IPS-18c (cell line): ENCODE measurements around the gene MNT.

Experiments used
- H3K4me3 ChIP-seq: 2 replicates; pipeline ENCODE4 v1.7.0; 2013; ENCODE audit warnings: low read depth, mild to moderate bottlenecking, low read length, moderate library complexity; ENCODE audit not compliant: insufficient read depth
- H3K9me3 ChIP-seq: one replicate; pipeline ENCODE4 v1.6.1; 2013; ENCODE audit warnings: mild to moderate bottlenecking, low read length, moderate library complexity; ENCODE audit not compliant: control insufficient read depth, insufficient read depth

Gene MNT

DNA sequence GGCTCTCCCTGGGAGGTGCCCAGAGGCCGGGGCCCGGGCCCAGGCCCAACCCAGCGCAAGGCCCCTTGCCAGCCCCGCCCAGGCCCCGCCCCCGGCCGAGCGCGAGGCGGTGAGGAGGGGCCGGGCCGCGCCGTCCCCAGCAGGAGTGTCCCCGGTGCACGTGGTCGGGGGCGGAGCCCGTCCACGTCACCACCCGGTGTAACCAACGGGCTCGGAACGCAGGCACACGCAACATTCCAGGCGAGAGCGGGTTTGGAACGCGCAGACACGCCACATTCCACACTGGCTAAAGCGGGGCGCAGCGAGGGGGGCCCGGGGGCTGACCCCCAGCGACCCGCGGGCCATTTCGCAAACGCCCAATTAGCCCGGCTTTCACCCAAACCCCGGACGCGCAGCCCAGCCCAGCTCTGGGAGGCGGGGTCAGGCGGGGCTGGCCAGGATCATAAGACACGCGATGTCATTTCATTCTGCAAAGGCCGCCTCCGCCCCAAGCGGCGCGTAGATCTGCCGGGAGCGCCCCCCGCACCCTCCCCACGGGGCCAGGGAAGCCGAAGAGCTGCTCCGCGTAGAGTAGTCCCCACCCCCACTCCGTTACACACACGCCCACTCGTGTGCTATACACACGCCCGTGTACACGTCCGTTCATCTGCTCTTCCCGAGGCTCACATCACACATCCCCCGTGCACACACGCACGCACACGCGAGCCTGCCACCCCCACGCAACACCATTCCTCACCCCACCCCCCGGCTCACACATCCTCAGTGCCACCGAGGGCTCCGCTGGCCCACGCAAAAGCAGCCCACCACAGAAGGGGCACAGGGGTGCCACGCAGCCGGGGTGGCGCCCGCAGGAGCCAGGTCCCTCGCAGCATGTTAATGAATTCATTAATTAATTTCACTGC, 1.0 kb downstream of the MNT start:
- Histone ChIP-seq H3K9me3 (no peaks in the 10 kb centered on the region), H3K4me3 (peak overlapping the region; percentile 80)

GRCh38 chr17:2398655-2399571, 1.9 kb downstream of the MNT start:
- H3K4me3 ChIP-seq = peak overlapping the region; percentile 80
- H3K9me3 ChIP-seq = no peaks in the 10 kb centered on the region

- H3K9me3 ChIP-seq = no peaks in the 10 kb centered on the region
- peak overlapping the region; percentile 80 for H3K4me3 ChIP-seq
These were observed 2.7 kb downstream of the MNT start for GRCh38 chr17:2398182-2398581.

GRCh38 chr17:2397247-2398171, 3.4 kb downstream of the MNT start:
- H3K4me3 ChIP-seq = peak overlapping the region; percentile 80
- no peaks in the 10 kb centered on the region for H3K9me3 ChIP-seq

DNA sequence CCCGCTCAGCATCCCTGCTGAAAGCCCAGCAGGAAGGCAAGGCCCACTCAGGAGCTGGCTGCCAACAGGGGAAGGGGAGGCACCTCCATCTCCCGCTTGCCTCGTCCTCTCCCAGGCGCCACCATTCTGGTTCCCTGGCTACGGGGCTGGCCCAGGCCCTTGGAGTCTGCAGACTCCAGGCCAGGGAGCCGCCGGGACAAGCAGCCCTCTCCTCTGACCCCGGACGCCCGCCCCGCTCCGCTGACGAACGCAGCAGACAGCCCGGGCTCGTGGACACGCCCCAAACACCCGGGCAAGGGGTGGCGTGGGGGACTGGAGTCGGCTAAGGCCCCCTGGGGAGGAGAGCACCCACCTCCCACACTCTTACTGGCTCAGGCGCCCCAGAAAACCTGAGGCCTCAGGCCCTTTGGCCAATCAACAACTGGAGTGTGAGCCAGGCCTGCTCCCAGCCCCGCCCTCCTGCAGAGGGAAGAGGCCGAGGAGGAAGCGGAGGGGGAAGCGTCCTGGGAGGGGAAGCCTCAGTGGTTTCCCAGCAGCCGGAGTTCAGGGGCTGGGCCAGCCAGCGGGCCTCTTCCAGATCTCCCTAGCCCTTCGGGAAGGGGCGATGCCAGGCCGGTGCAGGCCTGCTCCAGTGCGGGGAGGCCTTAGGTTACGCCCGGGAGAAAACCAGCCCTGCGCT, 4.2 kb downstream of the MNT start:
- no peaks in the 10 kb centered on the region for H3K9me3 ChIP-seq

DNA sequence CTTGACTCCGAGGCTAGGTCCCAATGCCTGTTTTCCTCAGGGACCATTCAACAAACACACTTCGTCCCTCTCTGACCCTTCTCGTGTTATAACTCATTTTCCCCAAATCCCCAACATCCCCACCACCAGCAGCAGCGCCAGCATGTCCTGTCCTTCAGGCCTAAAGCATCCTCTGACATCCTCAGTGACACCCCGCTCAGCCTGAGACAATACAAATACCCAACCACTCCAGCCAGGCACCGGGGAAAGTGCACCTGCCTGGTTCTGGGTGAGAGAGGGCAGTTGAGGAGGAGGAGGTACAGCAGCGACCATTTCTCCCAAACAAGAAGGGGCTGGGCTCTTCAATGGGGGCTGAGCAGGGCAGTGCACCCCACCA, 4.7 kb downstream of the MNT start:
- peak overlapping the region; percentile 51 for H3K4me3 ChIP-seq
- H3K9me3 ChIP-seq = no peaks in the 10 kb centered on the region

More for the DNA sequence above, 4.2 kb downstream of the MNT start:
- peak overlapping the region; percentile 51 for H3K4me3 ChIP-seq

DNA sequence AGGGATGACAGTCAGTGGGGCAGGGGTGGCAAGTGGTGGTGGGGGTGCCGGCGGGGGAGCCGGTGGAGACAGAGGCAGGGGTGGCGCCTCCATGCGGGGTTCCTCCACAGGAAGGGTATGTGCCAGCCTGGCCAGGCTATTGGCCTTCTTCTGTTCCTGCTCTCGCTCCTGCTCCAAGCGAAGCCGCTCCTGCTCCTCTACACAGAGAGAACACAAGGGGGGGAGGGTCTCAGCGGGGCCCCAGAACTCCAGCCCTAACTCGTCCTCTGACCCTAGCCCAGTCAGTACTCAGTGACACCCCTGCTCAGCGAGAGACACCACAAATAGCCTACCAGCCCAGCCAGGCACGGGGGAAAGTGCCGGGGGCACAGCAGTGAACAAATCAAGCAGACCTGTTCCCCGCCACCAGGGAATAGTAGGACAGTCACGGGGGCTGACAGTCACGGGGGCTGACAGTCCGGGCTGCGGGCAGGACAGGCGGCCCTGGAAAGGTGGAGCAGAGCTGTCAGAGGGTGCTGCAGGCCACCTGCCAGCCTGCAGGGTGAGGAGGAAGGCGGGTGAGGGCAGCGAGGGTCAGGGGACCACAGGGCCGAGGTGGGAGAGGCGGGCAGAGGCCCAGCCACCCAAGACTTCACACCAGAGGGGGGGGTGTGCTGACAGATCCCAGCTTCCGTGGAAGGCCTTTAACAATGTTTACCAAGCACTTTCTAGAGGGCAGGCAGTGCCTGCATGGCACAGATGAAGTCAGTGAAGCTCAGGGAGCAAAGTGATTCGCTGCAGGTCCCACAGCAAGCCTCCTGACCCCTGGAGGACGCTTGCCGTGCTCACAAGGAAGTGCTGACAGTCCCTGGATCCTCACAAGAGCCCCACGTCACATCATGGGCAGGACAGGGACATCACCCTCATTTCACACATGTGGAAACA, 5.3 kb downstream of the MNT start:
- H3K9me3 ChIP-seq = no peaks in the 10 kb centered on the region
- H3K4me3 ChIP-seq = no peak overlapping the region

GRCh38 chr17:2394775-2395201, 6.1 kb downstream of the MNT start:
- Histone ChIP-seq H3K9me3 (no peaks in the 10 kb centered on the region), H3K4me3 (0 out of 2 replicates have a peak overlapping the region, but pooled peaks have one; percentile 34)

DNA sequence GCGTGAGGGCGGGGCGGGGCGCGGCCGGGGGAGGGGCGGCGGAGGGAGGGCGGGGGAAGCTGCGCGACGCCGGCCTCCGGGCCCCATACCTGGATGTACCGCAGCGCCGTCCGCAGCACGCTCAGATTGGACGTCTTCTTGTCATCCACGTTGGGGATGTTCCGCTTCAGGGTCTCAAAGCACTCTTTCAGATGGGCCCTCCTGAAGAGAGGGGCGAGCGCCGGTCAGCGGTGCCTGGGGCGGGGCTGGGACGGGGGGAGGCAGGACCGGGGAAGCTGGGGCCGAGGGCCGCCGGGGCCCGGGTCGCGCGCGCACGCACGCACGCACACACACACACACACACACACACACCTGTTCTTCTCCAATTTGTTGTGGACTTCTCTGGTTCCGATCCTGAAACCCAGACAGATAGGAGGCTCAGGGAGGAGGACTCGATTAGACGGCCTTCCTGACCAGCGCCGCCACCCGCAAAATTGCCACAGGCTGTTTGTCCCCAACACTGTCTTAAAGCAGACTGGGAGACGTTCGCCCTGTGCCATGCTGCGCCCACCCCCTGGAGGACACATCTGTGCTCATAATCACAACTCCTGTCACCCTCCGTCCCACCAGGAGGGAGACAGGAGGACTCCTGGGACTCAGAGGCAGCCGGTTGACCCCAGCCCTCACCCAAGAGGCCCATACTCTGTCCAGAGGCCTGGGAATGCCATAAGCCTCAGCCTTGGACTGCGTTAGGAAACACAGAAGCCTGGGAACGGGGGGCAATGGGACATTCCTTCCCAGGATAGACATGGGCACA, 6.7 kb downstream of the MNT start:
- peak overlapping the region; percentile 34 for H3K4me3 ChIP-seq
- no peaks in the 10 kb centered on the region for H3K9me3 ChIP-seq

DNA sequence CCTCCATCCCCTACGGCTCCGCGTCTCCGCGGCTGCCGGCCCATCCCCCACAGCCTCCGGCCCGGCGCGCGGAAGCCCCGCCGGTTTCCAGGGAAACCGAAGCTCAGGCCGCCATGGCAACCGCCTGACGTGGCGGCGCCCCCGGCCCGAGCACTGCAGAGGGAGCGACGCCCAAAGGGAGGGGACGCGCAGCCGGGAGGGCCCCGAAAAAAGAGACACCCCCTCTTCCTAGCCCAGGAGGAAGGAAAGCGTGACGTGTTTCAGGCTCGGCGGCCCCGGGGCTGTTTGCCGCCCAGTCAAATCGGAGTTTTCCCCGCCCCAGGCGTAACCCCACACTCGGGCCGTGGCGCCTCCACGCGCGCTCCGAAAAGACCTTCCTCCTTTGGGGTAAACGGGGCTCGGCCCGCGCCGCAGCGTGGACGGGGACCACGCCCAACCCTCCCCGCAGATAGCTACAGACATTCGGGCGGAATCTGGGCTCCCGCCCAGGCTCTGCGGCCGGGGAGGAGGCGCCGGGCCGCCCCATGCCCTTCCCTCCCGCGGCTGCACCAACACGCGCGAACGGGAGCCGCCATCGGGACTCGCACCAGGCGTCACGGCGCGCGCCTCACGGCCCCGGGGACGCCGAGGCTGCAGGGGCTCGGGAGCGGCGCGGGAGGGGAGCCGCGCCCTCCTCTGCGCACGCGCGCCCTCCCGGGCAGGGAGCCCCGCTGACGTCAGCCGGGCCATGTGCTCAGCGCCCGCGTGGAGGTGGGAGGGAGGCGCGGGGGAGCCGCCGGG, 7.5 kb downstream of the MNT start:
- Histone ChIP-seq H3K9me3 (no peaks in the 10 kb centered on the region), H3K4me3 (peak overlapping the region; percentile 77)

- peak overlapping the region; percentile 77 for H3K4me3 ChIP-seq
These were observed 8.3 kb downstream of the MNT start for GRCh38 chr17:2392252-2393173.

GRCh38 chr17:2391597-2392251, 9.1 kb downstream of the MNT start:
- Histone ChIP-seq H3K4me3 (peak overlapping the region; percentile 77), H3K9me3 (no peaks in the 10 kb centered on the region)

More at GRCh38 chr17:2392252-2393173, 8.3 kb downstream of the MNT start:
- H3K9me3 ChIP-seq = no peaks in the 10 kb centered on the region
